ENCODE data around the gene C17orf67.

The C17orf67 gene

GRCh38 chr17:56833809-56834379, at the start of gene C17orf67, which contains the start of gene DGKE:
TSS of gene C17orf67 (minus strand) at chr17:56833920. CDS start at chr17:56815810, 18,110 bp downstream.
TSS of gene DGKE (plus strand) at chr17:56834151. CDS start at chr17:56834796, 645 bp downstream.
- DNase-seq: peak; percentile 98

- no peak for DNase-seq
These were observed 48.1 kb upstream of the C17orf67 start for GRCh38 chr17:56881685-56882295.

DNA sequence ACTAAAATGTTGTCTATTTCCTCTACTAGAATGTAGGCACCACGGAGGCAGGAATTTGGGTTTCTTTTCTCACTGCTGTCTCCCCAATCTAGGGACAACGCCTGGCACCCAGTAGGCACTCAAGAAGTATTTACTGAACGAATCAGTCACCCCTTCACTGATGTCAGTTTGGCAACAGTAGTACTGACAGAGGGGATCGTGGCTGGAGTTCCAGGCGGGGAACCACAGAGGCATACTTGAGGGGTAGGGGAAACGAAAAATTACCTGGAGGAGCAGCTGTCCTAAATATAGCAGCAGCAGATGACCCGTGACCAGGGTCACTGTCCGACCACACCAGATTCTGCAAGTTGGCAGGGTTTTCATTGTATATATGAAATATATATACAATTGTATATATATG, 46.9 kb upstream of the C17orf67 start:
- DNase-seq: no peak

DNA sequence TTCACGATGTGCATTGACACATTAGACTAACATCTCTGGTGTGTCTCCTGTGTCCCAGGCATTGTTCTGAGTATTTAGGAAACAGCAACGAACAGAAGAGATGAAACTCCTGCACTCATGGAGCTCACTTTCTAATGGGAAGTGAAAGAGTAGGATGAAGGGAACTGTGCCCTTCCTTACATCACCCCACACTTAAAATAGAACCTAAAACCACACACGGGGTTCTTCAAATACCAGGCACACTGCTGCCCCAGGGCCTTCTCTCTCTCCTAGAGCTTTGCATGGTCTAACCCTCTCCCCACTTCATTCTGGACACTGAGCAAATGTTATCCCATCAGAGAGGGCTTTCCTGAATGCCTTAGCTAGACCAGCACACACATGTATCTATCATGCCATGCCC, 46.4 kb upstream of the C17orf67 start:
- DNase-seq: no peak

DNA sequence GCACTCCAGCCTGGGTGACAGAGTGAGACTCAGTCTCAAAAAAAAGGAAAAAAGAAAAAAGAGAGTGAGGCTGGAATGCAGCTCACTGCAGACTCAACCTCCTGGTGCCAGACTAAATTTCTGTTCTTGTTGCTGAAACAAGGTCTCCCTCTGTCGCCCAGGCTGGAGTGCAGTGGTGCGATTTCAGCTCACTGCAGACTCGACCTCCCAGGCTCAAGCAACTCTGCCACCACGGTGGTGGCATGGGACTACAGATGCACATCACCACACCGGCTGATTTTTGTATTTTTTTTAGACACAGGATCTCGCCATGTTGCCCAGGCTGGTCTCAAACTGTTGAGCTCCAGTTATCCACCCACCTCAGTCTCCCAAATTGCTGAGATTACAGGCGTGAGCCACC, 45.6 kb upstream of the C17orf67 start:
- no peak for DNase-seq

DNA sequence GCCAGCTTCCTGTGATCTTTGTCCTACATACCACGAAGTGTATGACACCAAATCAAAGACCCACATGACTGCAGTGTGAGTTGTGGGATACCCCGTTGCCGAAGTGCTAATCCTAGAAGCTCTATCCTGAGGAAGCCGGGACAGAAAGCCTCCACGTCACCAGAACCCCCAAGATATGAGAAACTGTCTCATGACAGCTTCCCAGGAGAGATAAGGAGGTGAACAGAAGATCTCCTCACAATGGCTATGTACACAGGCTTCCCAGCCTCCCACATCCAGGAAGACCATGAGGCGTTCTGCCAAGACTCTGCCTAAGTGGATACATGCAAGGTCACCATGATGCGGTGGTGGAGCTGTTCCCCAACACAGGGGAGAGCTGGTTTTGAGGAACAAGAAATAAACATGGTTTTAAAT, 43.1 kb upstream of the C17orf67 start:
- no peak for DNase-seq

GRCh38 chr17:56870081-56870651, 36.4 kb upstream of the C17orf67 start:
- DNase-seq: no peak

DNA sequence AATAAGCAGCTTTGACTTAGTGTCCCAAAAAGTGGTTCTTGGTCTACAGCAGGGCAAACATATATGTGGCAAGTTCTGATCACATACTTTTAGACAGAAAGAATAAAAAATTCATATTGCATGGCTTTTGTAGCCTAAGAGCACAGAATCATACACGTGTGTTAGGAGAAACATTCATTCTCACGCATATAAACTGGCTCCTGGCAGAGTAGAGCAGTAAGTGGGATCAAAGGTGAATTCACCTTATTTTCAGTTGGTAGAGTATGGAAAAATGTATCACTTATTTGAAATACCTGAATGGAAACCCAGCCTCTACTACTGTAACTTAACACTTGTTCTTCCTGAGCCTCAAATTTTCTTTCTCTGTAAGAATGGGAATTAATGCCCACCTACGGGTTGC, 35.0 kb upstream of the C17orf67 start:
- DNase-seq: no peak

- no peak for DNase-seq
These were observed 34.2 kb upstream of the C17orf67 start for GRCh38 chr17:56867948-56868376.

- no peak for DNase-seq
These were observed 32.8 kb upstream of the C17orf67 start for GRCh38 chr17:56866496-56866895.

- no peak for DNase-seq
These were observed 32.4 kb upstream of the C17orf67 start for GRCh38 chr17:56866076-56866475.

DNA sequence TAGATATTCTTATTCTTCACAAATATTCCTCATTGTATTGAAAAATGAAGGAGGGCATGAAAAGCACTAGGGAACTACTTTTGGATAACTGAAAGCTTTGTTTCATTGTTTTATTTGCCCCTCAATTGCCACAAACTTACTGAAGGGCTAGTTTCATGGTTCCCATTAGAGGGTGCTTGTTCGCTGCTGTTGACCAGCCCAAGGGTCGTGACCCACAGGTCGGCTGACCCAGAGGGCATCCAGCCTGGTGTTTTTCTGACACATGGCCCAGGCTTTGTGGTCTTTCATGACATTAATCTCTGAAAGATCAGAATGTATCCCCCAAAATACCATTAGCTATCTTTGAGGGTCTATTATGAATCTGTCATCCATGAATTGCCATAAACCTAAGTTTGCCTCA, 30.3 kb upstream of the C17orf67 start:
- no peak for DNase-seq

DNA sequence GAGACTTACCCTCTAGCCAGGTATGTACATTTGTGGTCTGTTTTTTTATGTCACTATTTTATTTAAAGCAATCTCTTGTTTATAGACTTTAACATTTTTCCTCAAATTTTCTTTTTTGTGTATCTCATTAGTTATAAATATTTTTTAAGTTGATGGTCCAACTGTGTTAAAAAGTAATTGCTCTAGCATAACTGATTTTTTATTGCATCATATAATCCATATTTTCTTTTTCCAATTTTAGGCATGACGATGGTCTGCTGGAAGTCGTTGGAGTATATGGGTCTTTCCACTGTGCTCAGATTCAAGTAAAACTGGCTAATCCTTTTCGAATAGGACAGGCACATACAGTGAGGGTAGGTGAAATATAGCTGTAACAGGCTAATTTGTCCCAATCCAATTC, 28.2 kb upstream of the C17orf67 start:
- no peak for DNase-seq

DNA sequence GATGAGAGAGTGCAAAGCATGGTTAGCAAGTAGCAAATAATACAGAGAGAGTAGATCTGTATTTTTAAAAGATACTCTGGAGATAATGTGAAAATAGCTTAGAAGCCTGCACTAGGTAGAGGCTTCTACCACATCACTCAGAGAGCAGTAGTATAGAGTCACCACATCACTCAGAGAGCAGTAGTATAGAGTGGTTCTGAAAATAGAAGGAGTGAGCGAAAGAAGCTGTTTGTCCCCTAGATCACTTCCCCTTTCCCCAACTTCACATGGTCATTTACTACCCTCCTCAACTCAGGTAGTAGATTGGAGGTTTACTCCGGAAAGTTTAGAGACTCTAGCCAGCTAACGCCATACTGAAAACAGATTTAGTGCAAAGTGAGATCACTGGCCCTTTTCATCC, 17.3 kb upstream of the C17orf67 start:
- DNase-seq: no peak

GRCh38 chr17:56850591-56850990, 16.9 kb upstream of the C17orf67 start:
- no peak for DNase-seq

DNA sequence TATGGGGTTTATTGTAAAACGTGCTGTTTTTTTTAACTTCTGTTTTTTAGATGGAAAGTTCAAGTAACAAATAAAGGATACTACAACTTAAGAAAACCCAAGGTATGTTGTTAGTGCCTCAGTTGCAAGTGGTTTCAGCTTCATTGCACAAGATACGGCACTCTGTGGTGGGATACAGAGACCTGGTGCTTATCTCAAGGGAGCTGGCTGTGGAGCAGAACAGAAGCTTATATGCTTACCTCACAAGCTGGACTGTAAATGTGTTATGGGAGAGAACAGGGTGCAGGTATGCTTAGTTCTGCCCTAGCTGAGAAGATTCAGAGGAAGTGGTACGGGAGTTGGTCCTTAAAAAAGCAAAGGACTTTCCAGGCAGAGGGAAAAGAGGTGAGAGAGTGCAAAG, 15.4 kb upstream of the C17orf67 start:
- no peak for DNase-seq

- DNase-seq: no peak
These were observed 13.4 kb upstream of the C17orf67 start for GRCh38 chr17:56847106-56847505.

DNA sequence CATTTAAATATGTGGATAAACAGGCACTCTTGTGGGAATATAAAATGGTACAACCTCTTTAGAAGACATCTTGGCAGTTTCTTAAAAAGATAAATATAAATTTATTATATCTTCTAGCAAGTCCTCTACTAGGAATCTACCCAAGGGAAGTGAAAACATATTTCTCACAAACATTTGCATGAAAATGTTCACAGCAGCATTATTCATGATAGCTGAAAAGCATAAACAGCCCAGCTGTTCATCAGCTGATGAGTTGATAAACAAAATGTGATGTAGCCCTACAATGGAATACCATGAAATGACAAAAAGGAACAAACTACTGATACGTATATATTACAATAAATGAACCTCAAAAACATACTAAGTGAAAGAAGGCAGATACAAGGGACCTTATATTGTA, 12.2 kb upstream of the C17orf67 start:
- no peak for DNase-seq

DNA sequence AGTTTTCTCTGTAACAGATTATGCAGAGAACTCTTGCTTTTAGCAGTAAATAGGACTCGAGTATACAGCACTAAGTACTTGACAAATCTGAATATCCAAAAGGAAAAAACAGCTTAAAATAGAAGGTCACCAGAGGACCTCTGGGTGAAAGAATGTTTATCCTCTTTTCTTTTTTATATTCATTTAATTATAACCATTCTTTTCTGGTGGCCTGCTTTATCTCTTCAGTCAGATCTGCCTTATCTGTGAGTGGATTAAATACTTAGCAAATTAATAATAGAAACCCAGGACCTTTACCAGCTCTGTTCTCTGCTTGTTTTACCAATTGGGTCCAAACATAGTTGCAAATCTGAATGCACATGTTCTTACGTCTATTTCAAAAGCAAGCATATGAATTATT, 8.9 kb upstream of the C17orf67 start:
- no peak for DNase-seq

DNA sequence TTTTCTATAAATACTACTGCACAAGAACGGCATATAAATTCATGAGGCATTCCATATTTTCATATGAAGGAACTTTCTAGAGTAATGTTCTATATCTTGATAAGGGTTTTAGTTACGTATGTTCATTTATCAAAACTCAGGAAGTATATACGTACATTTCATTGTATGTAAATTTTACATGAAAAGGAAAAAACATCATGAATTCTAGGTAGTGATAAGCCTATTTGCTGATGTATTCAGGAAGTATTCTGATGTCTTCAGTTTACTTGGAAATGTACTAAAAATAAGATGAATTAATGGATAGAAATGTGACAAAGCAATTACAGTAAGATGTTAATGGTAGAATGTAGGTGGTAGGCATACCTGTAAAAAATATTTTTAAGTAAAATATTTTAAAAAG, 5.0 kb upstream of the C17orf67 start:
- no peak for DNase-seq

DNA sequence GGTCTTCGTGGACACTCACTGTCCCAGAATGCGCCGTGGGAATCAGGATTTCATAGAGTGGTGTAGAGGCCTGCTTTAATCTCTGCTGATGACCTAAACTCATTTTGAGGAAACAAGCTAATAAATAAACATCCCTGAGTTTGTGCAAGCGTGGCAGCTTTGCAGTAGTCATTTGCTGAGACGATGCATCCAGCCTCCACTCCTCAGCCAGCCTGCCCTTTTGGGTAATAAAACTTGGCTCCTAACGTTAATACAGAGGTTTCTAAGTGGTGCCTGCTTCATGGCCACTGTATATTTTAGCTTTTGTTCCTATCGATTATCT, 1.5 kb upstream of the C17orf67 start:
- no peak for DNase-seq

GRCh38 chr17:56834380-56835263, 902 bp upstream of the C17orf67 start:
- peak; percentile 82 for DNase-seq

- DNase-seq: peak; percentile 76
These were observed 487 bp downstream of the C17orf67 start for GRCh38 chr17:56833057-56833808.
